Motor neuron (in vitro differentiated cells): Measurements from ENCODE around the gene B4GALNT3. TPM values are rescaled to one million over a fixed set of nuclear protein-coding genes. Genes with fewer than 3 reads are reported as not detected.
A peak's percentile ranks its signal among the peaks of the same experiment; 100 is the strongest.

ENCODE experiments used
- ATAC-seq, 8 experiments: fragments of 200-7000 bp; cut with Tn5 transposase; replicated peaks in 6 of 8; 2 replicates each; pipeline ENCODE4 v1.8.0; 2021; ENCODE audit warnings: mild to moderate bottlenecking in 8 of 8, moderate library complexity in 8 of 8
- H3K27ac ChIP-seq, 2 donors: fragments of 250-450 bp; sonication (Bioruptor Pico); 2 replicates each; pipeline ENCODE4 v1.9.0; 2021; ENCODE audit warnings: antibody characterized with exemption in 2 of 2, mild to moderate bottlenecking in 2 of 2, moderate library complexity in 1 of 2
- H3K4me1 ChIP-seq, 2 donors: fragments of 250-450 bp; sonication (Bioruptor Pico); replicated peaks in 1 of 2; 2 replicates each; pipeline ENCODE4 v1.6.1; 2021; ENCODE audit warnings: antibody characterized with exemption in 2 of 2, mild to moderate bottlenecking in 2 of 2, moderate library complexity in 1 of 2
- H3K4me3 ChIP-seq, 5 donors: fragments of 250-450 bp; sonication (Bioruptor Pico); 2 replicates each; pipeline ENCODE4 v1.9.0; 2021; ENCODE audit warnings: antibody characterized with exemption in 5 of 5, mild to moderate bottlenecking in 5 of 5, moderate library complexity in 4 of 5
- WGBS, 10 experiments: fragments of 450-650 bp; shearing (Covaris generic); methylation state at CpG; one replicate each; pipeline ENCODE4 v1.0.0; 2022; 5-methylcytosine and 5-hydroxymethylcytosine counted together
- in situ Hi-C, 9 experiments: fragments of 400-800 bp; cut with MboI; loops; one replicate each; pipeline ENCODE4 v1.15.0; 2021; ENCODE audit warnings: low sequenced_read_pairs in 9 of 9, low pct_unique_long_range_greater_than_20kb in 2 of 9; ENCODE audit not compliant: unreplicated experiment in 9 of 9
- total RNA-seq, 8 experiments: library from RNA; unstranded; fragments of 300-600 nt; gene quantifications; 2 replicates each; pipeline versions ENCODE4 v1.2.3 to v1.2.4, GENCODE V29; 2022

B4GALNT3 gene
- total RNA-seq, 8 experiments from 2014 or later = 0.35 to 5.1 (median 1.1) TPM

GRCh38 chr12:473863-474577 lies 14.3 kb downstream of the B4GALNT3 start:
- 40 to 76% (median 62%) methylated on average over 1 to 9 of the region's 9 CpGs; no CpG with 5 or more reads in 2 of the 10 experiments for whole genome bisulfite sequencing, 10 experiments
- no peak for ATAC-seq

GRCh38 chr12:475286-475685 lies 15.5 kb downstream of the B4GALNT3 start:
- in situ Hi-C loops = no loop called here
- no peak overlapping the region for H3K4me3 ChIP-seq
- no peak for ATAC-seq
- WGBS, 10 experiments = 20 to 72% (median 62%) methylated on average over 2 to 5 of the region's 5 CpGs; no CpG with 5 or more reads in 5 of the 10 experiments
- H3K27ac ChIP-seq = no peak overlapping the region
- H3K4me1 ChIP-seq = no peaks in the 10 kb centered on the region

More at GRCh38 chr12:473863-474577, 14.3 kb downstream of the B4GALNT3 start:
- Histone ChIP-seq H3K27ac (no peak overlapping the region), H3K4me1 (no peaks in the 10 kb centered on the region), H3K4me3 (no peak overlapping the region)
- in situ Hi-C loops = no loop called here

- 85 to 100% (median 100%) methylated on average over 1 to 4 of the region's 4 CpGs; no CpG with 5 or more reads in 6 of the 10 experiments for WGBS, 10 experiments
- in situ Hi-C loops = no loop called here
- no peak for ATAC-seq
- H3K4me3 ChIP-seq = no peak overlapping the region
- H3K27ac ChIP-seq = no peak overlapping the region
- H3K4me1 ChIP-seq = no peaks in the 10 kb centered on the region
These were observed 19.4 kb downstream of the B4GALNT3 start for GRCh38 chr12:479161-479560.

- Histone ChIP-seq H3K4me1 (no peaks in the 10 kb centered on the region), H3K27ac (no peak overlapping the region), H3K4me3 (no peak overlapping the region)
- ATAC-seq = peak in 3 of 8 experiments; percentile 97 to 99 (median 99)
- WGBS, 10 experiments = 18 to 70% (median 54%) methylated on average over 1 to 5 of the region's 13 CpGs; no CpG with 5 or more reads in 4 of the 10 experiments
- in situ Hi-C loops = no loop called here
These were observed 21.4 kb downstream of the B4GALNT3 start for GRCh38 chr12:480831-481816.

- in situ Hi-C loops = no loop called here
- H3K4me3 ChIP-seq = no peak overlapping the region
- no peaks in the 10 kb centered on the region for H3K4me1 ChIP-seq
- no peak overlapping the region for H3K27ac ChIP-seq
- no peak for ATAC-seq
- 80 to 100% (median 85%) methylated on average over 2 of the region's 3 CpGs; no CpG with 5 or more reads in 5 of the 10 experiments for WGBS, 10 experiments
These were observed 22.3 kb downstream of the B4GALNT3 start for GRCh38 chr12:482061-482460.

GRCh38 chr12:484096-484495 lies 24.4 kb downstream of the B4GALNT3 start:
- H3K4me3 ChIP-seq = no peak overlapping the region
- no peaks in the 10 kb centered on the region for H3K4me1 ChIP-seq
- in situ Hi-C loops = no loop called here
- no peak for ATAC-seq
- 28 to 83% (median 78%) methylated on average over 1 to 11 of the region's 11 CpGs; no CpG with 5 or more reads in 3 of the 10 experiments for WGBS, 10 experiments
- no peak overlapping the region for H3K27ac ChIP-seq

- Histone ChIP-seq H3K27ac (no peak overlapping the region), H3K4me3 (no peak overlapping the region), H3K4me1 (no peaks in the 10 kb centered on the region)
- ATAC-seq = no peak
- in situ Hi-C loops = no loop called here
These were observed 30.5 kb downstream of the B4GALNT3 start for GRCh38 chr12:490260-490659.

- no peaks in the 10 kb centered on the region for H3K4me1 ChIP-seq
- WGBS, 10 experiments = 57 to 100% (median 80%) methylated on average over 1 to 3 of the region's 3 CpGs; no CpG with 5 or more reads in 4 of the 10 experiments
- no peak overlapping the region for H3K27ac ChIP-seq
- ATAC-seq = no peak
- H3K4me3 ChIP-seq = no peak overlapping the region
- in situ Hi-C loops = no loop called here
These were observed 35.7 kb downstream of the B4GALNT3 start for GRCh38 chr12:495466-495865.

- no peaks in the 10 kb centered on the region for H3K4me1 ChIP-seq
- no peak overlapping the region for H3K27ac ChIP-seq
- ATAC-seq = no peak
- in situ Hi-C loops = no loop called here
- 36 to 100% (median 65%) methylated on average over 1 to 11 of the region's 11 CpGs; no CpG with 5 or more reads in 1 of the 10 experiments for WGBS, 10 experiments
- H3K4me3 ChIP-seq = no peak overlapping the region
These were observed 37.0 kb downstream of the B4GALNT3 start for GRCh38 chr12:496736-497135.

- in situ Hi-C loops = no loop called here
- H3K4me1 ChIP-seq = no peaks in the 10 kb centered on the region
- ATAC-seq = peak in 1 of 8 experiments; percentile 24
- H3K27ac ChIP-seq = no peak overlapping the region
- H3K4me3 ChIP-seq = no peak overlapping the region
- WGBS, 10 experiments = 50 to 100% (median 77%) methylated on average over 1 to 6 of the region's 9 CpGs; no CpG with 5 or more reads in 1 of the 10 experiments
These were observed 37.9 kb downstream of the B4GALNT3 start for GRCh38 chr12:497501-498160.

- in situ Hi-C loops = no loop called here
- WGBS, 10 experiments = 4 to 91% (median 80%) methylated on average over 1 to 8 of the region's 8 CpGs; no CpG with 5 or more reads in 1 of the 10 experiments
- no peak for ATAC-seq
- Histone ChIP-seq H3K4me1 (no peaks in the 10 kb centered on the region), H3K27ac (no peak overlapping the region), H3K4me3 (no peak overlapping the region)
These were observed 40.2 kb downstream of the B4GALNT3 start for GRCh38 chr12:499837-500458.

- no peaks in the 10 kb centered on the region for H3K4me1 ChIP-seq
- WGBS, 10 experiments = 44 to 100% (median 83%) methylated on average over 1 to 7 of the region's 14 CpGs; no CpG with 5 or more reads in 1 of the 10 experiments
- H3K27ac ChIP-seq = no peak overlapping the region
- H3K4me3 ChIP-seq = no peak overlapping the region
- in situ Hi-C loops = no loop called here
- no peak for ATAC-seq
These were observed 42.1 kb downstream of the B4GALNT3 start for GRCh38 chr12:501722-502447.
